Progenitor cell of endocrine pancreas (in vitro differentiated cells): ENCODE results near the gene CNIH4. TPM values are rescaled to one million over a fixed set of nuclear protein-coding genes. Genes with fewer than 3 reads are reported as not detected.

Source experiments
- DNase-seq: peaks from one replicate; pipeline ENCODE4 v3.0.0; 2021; ENCODE audit warnings: low spot score; ENCODE audit not compliant: unreplicated experiment
- H3K27ac Mint-ChIP-seq: 2 replicates; pipeline ENCODE4 v1.8.0; 2021; ENCODE audit warnings: mild to moderate bottlenecking, moderate library complexity, mixed read lengths
- H3K27me3 Mint-ChIP-seq: 2 replicates; pipeline ENCODE4 v1.8.0; 2021; ENCODE audit warnings: mixed read lengths
- H3K36me3 Mint-ChIP-seq: 2 replicates; pipeline ENCODE4 v1.8.0; 2022; ENCODE audit warnings: mixed read lengths; ENCODE audit not compliant: insufficient read depth
- H3K4me1 Mint-ChIP-seq: 2 replicates; pipeline ENCODE4 v1.8.0; 2021; ENCODE audit warnings: low read depth, mixed read lengths
- H3K4me3 Mint-ChIP-seq: 2 replicates; pipeline ENCODE4 v1.8.0; 2021; ENCODE audit warnings: low read depth, mild to moderate bottlenecking, moderate library complexity, mixed read lengths
- H3K9me3 Mint-ChIP-seq: 2 replicates; pipeline ENCODE4 v1.8.0; 2021; ENCODE audit warnings: low read depth, mixed read lengths
- total RNA-seq: library from RNA; stranded (reverse); gene quantifications from 2 replicates; pipeline ENCODE4 v1.2.1, GENCODE V29; 2021
- TF ChIP-seq, protein P1 (sequence below): fragments of 200-600 bp; sonication (generic); IDR thresholded peaks from one replicate; pipeline ENCODE4 v1.5.0; 2021; ENCODE audit warnings: antibody characterized with exemption, mild to moderate bottlenecking; ENCODE audit not compliant: unreplicated experiment

Gene CNIH4
- total RNA-seq, 1 donor from 2014 or later: 68.8 TPM

GRCh38 chr1:224353975-224354925 lies 2.4 kb upstream of the CNIH4 start:
- peaks cover 18% of the 10 kb centered on the region for H3K4me1 Mint-ChIP-seq
- no peaks in the 10 kb centered on the region for H3K9me3 Mint-ChIP-seq
- TF ChIP-seq, protein P1, sequence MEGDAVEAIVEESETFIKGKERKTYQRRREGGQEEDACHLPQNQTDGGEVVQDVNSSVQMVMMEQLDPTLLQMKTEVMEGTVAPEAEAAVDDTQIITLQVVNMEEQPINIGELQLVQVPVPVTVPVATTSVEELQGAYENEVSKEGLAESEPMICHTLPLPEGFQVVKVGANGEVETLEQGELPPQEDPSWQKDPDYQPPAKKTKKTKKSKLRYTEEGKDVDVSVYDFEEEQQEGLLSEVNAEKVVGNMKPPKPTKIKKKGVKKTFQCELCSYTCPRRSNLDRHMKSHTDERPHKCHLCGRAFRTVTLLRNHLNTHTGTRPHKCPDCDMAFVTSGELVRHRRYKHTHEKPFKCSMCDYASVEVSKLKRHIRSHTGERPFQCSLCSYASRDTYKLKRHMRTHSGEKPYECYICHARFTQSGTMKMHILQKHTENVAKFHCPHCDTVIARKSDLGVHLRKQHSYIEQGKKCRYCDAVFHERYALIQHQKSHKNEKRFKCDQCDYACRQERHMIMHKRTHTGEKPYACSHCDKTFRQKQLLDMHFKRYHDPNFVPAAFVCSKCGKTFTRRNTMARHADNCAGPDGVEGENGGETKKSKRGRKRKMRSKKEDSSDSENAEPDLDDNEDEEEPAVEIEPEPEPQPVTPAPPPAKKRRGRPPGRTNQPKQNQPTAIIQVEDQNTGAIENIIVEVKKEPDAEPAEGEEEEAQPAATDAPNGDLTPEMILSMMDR: no peak
- no peak overlapping the region for H3K27ac Mint-ChIP-seq
- no peak for DNase-seq
- H3K36me3 Mint-ChIP-seq: peaks cover 5% of the 10 kb centered on the region
- H3K4me3 Mint-ChIP-seq: no peak overlapping the region
- H3K27me3 Mint-ChIP-seq: no peaks in the 10 kb centered on the region

DNA sequence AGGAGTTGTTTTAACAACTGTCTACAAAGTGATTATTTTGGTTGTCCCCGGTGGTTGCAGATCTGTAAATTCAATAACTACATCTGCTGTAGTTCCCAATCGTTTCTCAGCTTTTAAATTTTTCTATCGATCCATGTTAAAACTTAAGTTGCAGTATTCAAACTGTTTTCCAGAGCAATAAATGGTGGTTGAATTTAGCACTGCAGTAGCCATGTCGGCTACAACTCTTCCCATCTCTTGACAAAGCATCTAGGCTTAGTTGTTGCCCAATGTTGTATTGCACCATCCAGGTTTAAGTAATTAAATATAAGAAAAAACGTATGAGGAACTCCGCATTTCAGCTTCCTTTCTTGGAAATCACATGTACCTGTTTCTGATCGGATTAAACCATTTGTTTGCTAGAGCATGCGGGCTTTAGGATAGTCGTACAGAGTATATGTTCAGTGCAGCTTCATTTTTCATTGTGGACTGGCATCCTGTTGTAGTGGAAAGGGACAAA lies 996 bp downstream of the CNIH4 start:
- no peak for DNase-seq

GRCh38 chr1:224358237-224358636 lies 1.6 kb downstream of the CNIH4 start:
- Mint-ChIP-seq H3K9me3 (no peaks in the 10 kb centered on the region), H3K27me3 (no peaks in the 10 kb centered on the region), H3K27ac (no peak overlapping the region), H3K36me3 (peaks cover 13% of the 10 kb centered on the region), H3K4me3 (peak overlapping the region; percentile 78), H3K4me1 (peaks cover 19% of the 10 kb centered on the region)
- TF ChIP-seq, protein P1: no peak
- DNase-seq: no peak

More for the DNA sequence above, 996 bp downstream of the CNIH4 start:
- Mint-ChIP-seq H3K9me3 (no peaks in the 10 kb centered on the region), H3K27me3 (no peaks in the 10 kb centered on the region), H3K27ac (peak overlapping the region; percentile 89), H3K36me3 (peaks cover 10% of the 10 kb centered on the region), H3K4me3 (peak overlapping the region; percentile 78), H3K4me1 (peaks cover 19% of the 10 kb centered on the region)
- TF ChIP-seq, protein P1: no peak

- Mint-ChIP-seq H3K27me3 (no peaks in the 10 kb centered on the region), H3K36me3 (peaks cover 17% of the 10 kb centered on the region), H3K4me1 (peaks cover 19% of the 10 kb centered on the region), H3K9me3 (no peaks in the 10 kb centered on the region), H3K4me3 (peak overlapping the region; percentile 11), H3K27ac (peak overlapping the region; percentile 33)
- DNase-seq: no peak
- TF ChIP-seq, protein P1: no peak
Observed at GRCh38 chr1:224359207-224359606, 2.5 kb downstream of the CNIH4 start.

DNA sequence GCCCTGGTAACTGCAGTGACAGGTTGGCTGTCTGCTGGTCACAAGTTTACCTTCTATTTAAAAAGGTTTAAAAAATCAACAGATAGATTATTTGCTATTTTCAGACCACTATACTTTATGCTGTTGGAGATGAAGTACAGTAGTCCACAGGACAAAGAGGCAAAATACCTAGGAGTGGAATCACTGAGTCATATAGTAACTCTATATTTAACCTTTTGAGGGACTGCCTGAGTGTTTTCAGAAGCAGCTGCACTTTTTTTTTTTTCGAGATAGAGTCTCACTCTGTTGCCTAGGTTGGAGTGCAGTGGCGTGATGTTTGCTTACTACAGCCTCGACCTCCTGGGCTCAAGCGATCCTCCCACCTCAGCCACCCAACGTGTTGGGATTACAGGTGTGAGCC lies 11.7 kb downstream of the CNIH4 start:
- H3K4me1 Mint-ChIP-seq: no peaks in the 10 kb centered on the region
- H3K4me3 Mint-ChIP-seq: no peak overlapping the region
- H3K9me3 Mint-ChIP-seq: no peaks in the 10 kb centered on the region
- H3K27me3 Mint-ChIP-seq: no peaks in the 10 kb centered on the region
- no peak overlapping the region for H3K27ac Mint-ChIP-seq
- TF ChIP-seq, protein P1: no peak
- DNase-seq: no peak
- peaks cover 36% of the 10 kb centered on the region for H3K36me3 Mint-ChIP-seq
